Activated CD8-positive, alpha-beta memory T cell treated with anti-CD3 and anti-CD28 coated beads, Interleukin-2, amount 50 U/mL, for 48 hours (primary cell): ENCODE data around the gene TMEM18.
A peak's percentile ranks its signal among the peaks of the same experiment; 100 is the strongest.

ENCODE experiments used
- DNase-seq: peaks from one replicate; pipeline ENCODE4 v3.0.0-alpha.2; 2020

TMEM18 gene

DNA sequence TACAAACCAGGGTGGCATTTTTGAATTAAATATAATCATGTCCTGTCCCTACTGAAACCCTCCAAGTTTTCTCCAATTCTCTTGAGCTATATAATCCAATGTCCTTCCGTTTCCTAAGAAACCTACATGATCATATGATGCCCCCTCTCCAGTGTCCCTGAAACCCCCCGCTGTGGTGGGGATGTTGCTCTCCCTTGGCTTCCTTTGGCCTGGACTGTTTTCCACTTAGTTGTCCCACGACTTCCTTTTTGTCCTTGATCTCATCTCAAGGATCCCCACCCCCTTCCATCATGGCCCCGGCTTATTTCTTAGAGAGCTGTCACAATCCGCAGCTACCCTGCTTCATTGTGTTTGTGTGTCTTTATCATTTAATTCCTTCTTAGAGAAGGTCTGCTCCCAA, 43.8 kb downstream of the TMEM18 start:
- no peak for DNase-seq

DNA sequence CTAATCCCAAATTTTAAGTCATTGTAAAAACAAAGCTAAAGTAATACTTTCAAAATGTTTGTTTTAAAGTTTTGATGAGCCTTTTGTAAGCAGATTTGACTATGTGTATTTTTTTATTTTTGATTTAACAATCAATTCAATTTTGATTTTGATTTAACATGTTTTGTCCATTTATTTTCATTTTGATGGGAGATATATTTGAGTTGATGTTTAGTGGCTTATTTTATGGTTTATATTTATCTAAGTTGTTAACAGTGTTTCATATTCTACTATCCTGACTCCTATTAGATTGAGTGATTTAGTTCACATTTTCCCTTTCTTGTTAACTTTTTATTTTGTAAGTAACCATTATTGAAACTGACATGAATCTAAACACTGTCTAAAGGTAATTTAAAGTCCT, 44.7 kb downstream of the TMEM18 start:
- no peak for DNase-seq

DNA sequence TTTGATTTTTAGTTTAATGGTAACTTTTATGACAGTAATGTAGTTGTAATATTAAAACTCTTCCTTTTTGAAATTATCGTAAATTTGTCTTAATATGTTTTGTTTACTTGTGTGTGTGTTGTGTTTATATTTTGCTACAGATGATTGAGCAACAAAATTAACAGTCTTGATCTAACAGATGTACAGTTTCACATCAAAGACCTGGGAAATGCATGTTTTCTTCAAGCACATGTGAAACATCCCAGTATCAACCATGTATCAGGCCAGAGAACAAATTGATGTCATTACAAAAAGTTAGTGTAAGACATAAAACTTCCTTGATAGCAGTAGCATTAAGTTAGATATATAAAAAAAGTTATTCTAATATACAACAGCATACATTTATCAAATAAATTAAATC, 45.5 kb downstream of the TMEM18 start:
- no peak for DNase-seq

DNA sequence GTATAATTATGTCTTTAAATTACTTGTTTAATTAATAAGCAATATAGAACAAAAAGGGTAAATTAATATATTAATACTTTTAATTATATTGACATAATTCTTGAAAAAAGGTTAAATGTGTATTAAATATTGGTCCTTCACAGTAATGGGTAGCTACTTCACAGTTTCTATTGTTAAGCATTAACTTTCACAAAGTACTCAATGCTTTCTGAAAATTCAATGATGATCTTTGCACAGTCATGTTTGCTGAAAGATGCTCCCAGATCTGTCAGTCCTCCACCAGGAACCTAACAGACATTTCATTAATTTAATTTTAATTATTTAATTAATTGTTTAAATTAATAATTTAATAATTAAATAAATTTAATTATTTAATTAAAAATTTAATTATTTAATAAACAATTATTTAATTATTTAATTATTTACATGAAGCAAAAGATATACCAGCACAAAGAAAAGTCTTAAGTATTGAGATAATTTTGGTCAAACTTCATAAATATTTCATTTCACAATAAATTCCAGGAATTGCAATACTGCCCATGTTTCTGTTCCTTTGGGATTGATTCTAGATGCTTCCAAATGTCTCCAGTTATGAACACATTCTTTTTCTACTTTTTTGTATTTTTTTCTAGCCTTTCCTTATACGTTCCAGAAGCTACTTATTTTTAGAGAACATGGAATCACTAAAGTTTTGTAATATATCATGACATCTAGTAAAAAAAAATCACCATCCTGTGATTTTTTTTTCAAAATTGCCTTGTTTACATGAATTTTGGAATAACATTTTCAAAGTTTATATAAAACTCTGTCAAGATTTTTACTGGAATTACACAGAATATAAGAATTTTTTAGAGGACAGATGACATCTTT, 46.5 kb downstream of the TMEM18 start:
- no peak for DNase-seq

DNA sequence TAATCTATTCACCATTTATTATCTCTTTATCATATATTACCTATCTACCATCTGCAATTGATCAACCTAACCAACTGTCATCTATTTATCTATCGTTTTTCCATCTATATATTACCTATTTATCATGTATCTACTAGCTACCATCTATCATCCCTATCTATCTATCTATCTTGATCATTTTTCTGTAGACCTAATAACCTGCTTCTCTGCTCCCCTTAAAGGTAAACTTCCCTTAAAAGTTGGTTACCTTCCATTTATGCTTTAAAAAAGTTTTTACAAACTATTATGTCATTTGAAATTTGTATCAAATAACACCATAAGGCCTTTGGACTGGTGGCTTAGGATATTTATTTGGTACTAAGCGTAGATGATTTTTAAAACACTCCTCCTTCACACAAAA, 47.2 kb downstream of the TMEM18 start:
- DNase-seq, result no peak

DNA sequence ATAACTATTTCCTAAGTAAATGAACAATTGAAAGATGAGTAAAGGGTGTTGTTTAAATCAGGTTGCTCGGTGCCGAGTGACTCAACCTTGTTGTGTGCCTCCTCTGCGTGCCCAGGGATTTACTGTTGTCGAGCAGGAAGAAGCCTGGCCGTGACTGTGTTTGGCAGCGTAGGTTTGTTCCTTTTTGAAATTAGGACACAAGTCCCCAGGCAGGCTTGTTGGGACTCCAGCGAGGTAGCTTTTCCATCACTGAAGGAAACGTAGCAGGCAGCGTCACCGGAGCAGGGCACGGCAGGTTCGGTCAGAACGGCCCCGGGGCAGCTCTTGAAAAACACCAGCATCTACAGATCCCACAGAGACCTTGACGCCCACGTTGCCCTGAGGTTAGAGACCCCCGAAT, 48.6 kb downstream of the TMEM18 start:
- DNase-seq, result peak; percentile 17

DNA sequence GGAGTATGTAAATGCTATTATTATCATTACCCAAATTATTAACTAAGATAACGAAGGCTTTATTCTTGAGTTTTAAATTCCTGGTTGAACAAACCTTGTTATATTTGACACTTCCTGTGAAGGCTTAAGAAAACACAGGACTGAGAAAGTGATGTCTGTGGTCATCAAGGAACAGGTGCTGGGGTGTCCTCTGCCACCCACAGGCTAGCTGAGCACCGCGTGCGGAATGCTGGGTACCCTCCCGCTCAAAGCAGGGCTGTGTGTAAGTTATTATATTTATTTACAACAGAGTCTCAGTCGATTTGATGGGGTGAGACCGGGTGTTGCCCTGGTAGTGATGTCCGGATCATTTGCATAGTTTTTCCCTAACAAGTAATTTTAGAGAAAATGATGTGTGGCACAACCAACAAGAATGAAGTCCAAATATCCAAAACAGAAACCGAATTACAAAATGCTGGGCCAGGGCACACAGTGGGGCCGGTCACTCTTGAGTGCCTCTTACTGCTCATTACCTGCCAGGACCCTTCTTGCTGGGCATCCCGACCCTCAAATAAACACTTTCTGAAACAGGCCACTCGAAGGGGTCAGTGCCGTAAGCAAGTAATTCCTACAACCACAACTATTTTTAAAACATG, 49.2 kb downstream of the TMEM18 start:
- no peak for DNase-seq

DNA sequence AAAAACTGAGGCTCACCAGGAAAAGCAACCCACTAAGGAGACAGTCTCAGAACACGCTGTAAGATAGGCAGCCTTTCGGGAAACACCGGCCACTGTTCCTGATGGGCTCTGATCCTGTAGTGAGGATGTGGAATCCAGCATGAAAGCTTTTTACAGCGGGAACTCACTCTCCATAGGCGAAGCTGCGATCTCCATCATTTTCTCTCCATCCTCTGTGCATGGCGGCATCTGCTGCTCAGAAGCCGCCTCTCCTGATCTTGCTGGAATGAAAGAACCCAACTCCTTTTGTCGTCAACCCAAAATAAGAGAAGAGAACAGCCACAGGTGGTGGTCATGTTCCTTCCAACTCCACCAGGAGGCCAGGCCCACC, 49.9 kb downstream of the TMEM18 start:
- no peak for DNase-seq

DNA sequence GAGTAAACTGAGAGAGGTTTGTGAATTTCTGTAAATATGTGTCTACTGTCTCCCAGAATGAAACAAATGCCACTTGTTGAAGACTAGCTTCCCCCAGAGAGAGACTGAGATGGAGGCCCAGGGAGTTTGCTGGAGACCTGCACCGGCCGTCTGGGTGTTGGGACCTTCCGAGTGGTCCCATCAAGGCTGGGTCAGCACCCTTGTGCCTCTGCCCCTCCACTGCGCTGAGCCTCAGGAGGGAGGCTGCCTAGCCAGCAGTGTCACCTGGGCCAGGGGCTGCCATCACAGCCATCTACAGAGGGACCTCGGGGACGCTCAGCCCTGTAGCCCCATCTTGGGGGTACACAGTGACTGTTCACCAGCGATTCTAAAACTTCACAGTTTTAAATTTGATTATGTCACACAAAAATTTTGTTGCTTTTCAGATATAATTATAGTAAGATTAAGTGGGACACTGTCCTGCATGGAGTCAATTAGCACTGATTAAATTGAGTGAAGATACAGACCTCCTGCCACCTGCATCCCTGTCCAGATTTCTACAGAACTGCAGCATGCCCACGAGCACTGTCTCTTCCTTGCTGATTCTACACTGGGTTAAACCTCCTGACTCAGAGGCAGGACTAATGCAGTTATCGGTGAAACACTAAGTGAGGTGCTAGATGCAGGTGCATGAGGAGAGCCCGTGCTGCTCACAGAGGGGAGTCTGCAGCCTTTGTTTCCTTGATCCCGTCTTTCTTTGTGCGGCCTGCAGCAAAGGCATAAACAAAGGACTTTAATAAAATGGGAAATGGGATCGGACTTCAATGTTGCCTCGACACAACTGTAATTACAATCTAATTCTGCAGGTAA, 50.5 kb downstream of the TMEM18 start:
- DNase-seq, result peak; percentile 23

DNA sequence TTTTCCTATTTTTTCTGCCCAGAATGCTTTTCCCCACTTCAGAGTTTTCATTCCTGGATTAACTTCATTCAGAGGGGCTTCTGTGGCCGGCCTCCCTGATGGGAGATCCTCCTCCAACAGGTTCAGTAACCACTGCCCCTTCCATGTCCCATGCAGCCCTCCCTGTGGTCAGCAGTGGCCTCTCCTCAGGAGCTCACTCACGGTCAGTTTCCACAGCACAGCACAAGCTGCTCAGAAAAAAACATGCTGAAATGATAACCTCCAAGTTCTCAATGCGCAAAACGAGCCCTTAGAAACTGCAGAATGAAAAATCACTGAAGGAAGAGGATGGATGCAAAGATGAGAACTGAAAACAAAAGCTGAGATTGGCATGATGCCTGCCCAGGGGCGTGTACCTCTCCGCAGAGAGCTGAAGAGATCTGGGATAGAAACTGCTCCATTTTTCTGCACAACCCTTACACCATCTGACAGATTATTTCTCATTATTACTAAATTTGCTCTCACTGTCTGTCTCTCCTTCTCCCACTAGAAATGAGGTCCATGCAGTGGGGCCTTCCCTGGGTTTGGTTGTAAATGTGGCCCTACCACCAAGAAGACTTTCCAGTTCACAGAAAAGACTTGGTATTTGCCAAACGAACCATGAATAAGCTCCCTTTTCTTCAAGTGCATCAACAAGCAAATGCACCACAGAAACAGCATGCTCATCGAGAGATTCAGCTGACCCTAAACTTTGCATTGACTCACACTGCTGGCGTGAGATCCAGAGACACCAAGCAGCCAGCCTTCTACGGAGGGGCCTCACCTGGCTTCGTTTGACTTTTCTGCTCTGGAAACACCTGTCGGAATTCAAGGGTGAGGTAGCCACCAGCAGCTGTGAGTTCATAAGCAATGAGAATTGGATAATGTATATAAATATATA, 51.5 kb downstream of the TMEM18 start:
- DNase-seq, result no peak

DNA sequence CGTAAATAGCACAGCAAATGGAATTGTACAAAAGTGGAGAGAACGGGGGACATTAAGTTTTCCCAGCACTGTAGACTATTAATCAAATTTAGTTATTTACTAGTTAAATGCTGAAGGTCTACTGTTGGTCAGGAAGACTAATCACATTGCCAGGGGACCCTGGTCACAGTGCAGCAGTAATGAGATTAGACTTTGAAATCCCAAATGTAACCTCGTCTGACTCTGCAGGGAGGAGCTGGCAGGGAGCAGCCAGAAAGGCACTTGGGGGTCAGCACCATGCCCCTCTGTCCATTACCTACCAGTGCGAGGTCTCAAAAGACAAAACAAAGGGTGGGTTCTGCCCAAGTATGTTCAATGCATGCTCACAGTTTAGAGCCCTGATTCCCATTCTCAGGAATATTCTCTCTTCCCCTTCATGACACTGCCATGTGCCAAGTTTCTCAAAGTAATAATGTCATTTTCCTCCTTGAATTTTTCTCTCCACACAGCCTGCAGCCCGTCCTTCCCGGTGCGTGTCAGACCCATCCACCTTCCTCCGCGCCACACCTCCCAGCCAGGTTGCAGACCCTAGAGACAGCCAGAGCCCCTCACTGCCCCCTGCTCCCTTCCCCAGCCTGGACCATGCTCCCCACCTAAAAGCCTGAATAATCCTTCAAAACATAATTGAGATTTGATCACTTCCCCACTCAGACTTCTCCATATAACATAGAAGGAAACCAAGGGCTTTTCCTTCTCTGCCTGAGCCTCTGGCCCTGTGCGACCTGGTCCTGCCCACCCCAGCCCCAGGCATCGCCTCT, 52.5 kb downstream of the TMEM18 start:
- no peak for DNase-seq

DNA sequence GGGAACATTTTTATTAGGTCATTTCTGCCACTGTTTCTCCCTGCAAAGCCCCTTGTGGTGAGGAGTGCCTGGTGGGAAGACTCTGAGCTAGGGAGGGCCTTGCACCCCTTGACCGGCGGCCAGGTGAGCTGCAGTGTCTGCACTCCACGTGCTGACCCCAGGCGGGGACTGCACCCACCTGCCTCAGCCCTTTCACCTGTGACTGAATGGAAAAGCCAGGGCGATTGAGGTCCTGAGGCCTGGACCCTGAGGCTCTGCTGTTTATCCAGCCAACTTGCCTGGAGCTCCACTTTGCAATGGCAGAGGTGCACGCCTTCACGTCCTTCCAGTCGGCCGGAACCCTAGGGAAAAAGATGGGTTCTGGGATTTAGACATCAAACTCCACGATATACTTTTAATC, 53.1 kb downstream of the TMEM18 start:
- no peak for DNase-seq

DNA sequence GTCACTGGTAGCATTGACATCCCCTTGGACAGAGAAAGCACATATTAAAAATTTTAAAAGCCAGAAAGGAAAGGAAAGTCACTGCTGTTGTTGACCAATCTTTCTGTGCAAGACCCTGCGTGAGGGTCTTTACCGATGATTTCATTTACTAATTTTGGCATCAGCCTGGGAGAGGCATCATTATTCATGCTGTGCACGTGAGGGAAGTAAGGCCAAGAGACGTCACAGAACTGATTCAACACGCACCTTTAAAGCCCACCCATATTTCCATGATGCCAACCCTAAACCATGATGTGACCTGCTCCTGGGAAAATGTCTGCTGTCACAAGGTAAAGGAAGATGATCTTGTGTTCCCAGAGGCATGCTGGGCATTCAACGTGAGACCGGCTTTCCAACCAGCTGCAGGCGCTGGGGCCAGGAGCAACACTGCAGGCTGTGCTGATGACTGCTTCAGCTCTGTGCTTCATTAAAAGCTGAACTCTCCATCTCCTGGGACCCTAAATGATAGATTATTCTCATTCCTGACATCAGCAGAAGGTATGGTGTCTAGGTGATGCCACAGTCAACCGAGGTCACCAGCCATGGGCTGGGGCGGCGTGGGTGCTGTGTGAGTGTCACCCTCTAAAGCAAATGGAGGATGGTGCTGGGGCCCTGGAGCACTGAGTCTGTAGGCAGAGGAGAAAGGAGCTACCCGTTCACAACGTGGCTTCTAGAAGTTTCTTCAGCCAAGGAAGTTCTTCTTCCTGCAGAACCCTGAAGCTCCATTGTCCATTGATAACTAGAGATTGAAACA, 53.9 kb downstream of the TMEM18 start:
- peak; percentile 22 for DNase-seq

DNA sequence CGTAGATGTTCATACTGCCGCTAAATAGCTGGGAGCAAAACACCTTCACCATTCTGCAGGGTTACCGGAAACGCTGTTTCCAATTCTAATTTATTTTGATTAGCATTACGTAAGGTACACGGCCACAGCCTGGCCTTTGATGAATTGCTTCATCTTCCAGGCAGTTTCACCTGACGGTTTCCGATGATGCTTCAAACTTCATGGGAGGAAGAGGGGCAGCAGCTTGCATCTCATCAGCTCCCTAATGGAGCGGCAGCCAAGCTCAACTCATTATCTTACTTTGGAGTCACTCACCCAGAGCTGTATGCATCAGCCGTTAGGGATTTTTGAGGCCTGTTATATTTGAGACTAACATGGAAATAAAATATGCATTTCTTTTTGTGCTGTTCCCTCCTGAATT, 54.8 kb downstream of the TMEM18 start:
- DNase-seq, result no peak

DNA sequence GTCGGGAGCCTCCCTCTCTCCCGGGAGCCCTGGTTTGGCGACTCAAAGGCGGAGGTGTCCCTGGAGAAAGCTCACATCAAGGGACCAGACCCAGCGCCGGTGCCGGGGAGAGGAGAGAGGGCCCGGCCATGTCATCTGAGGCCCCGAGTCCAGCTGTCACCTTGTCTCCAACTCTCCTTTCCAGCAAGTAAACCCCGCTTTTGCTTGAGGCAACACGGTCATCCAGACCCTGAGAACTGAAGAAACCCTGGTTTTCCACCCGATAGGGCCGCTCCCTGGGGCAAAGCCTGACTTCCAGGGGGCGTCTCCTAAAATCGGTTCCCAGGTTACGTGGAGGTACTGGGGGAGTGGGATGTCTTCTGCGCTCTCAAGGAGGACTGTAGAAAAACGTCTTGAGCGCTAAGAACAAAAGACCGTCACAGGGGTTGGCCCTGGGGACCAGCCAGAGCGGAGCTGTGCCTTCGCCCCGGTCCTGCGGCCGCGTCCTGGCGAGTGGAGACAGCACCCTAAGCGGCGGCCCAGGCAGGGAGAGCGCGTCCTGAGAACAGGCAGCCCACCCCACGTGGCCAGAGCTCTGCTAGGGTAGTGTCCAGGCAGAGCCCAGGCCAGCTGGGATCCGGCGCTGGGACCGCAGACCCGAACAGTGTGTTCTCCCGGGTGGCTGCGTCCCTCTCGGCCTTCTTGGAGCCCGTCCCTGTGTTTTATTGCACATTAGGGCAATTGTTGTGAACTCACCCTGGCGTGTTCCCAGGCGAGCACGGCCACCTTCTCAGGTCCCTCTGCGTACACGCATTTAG, 55.7 kb downstream of the TMEM18 start:
- DNase-seq, result no peak

DNA sequence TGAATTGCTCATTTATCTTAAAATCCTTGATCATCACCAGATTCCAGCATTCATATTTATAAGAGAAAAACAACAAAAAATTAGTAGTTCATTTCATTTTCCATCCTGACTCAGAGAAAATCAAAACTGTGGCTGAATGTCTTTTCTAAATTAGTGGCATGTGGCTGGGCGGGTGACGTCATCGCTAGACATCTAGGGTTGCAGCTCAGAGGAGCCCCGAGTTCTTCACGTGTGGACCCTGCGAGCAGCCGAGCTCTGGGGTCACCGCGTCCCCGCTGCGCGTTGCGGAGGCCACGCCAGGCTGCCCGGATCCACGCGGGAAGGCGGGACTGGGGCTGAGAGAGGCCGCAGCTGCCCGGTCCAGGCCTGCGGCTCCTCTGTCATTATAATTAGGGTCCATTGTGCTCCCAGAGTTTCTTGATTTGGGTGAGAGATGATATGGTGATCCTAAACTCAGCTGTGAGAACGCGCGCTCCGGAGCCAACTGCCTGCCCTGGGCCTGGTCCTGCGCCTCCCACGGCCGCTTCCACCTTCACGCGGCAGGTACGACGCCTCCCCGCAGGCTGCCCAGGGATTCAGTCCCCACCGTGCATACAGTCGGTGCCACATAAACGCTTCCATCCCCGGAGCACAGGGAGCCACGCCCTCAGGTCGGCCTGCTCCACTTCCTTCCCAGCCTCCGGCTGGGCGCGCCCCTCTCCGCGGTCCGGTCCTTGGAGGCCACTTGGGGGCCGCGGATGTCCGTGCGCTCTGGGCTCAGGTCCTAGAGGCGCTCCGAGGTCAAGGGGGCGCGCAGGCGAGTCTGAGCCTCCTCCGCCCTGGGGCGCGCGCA, 56.5 kb downstream of the TMEM18 start:
- DNase-seq, result no peak

DNA sequence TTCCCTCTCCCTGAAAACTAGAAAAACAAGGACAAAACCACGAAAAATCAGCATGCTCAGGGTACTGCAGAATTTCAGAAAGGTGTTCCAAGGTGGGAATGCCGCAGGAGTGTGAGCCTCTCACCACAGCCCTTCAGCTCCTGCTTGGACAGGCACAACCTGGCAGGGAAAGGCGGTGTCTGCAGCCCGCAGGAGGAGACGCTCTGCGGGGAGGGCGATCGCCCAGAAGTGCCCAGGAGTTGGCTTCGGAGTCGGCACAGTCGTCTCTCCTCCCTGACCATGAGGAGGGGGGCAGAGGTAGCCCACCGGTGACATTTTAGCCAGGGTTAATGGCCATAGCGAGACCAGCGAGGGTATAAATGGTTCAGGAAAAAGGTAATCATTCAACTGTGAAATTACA, 57.2 kb downstream of the TMEM18 start:
- no peak for DNase-seq

DNA sequence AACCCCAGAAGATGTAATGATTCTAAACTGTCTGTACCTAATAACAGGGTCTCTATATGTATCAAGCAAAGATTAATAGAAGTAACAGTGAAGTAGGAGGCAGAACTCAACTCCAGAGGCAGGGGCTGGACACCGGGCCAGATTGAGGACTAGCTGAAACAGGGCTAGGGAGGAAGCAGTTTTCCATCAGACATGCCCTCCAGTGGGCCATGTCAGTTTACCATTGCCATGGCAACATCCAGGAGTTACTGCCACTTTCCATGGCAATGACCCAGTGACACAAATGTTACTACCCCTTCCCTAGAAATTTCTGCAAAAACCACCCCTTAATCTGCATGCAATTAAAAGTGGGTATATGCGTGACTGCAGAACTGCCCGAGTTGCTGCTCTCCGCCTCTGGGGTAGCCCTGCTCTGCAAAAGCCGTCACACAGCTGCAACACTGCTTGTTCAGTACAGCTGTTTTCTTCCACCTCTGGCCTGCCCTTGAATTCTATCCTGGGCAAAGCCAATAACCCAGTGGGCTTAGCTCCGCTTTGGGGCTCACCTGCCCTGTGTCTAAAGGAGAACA, 58.7 kb downstream of the TMEM18 start:
- no peak for DNase-seq

DNA sequence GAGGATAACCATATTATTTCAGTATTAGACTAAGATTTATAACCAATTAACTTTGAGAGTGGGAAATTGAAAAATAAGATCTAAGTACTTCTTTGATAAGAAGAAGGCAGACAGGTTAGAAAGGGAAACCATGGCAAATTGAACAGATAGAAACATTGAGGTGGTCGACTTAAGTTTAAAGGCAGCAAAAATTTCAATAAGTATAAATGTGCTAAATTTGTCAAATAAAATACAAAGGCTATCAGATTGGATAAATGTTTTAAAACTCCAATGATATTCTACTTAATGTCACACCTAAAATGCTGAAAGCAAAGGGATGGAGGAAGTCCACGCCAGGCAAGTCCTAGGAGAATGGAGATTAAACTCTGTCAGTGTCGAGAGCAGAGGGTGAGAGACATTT, 59.2 kb downstream of the TMEM18 start:
- no peak for DNase-seq
